OCI-LY7 (cell line): ENCODE data around the gene CISD2. TPM values are rescaled to one million over a fixed set of nuclear protein-coding genes. Genes with fewer than 3 reads are reported as not detected.
A peak's percentile ranks its signal among the peaks of the same experiment; 100 is the strongest.
"Not testable (repeated sequence)": the region's sequence is repeated elsewhere in the genome, so short reads cannot be mapped to it uniquely, and the experiment has no call there.

Source experiments
- BruUV-seq: library from RNA; stranded (reverse); fragments of 400-500 nt; replicated peaks from 2 replicates; lab custom pipeline; 2021; lab: Mats Ljungman, UMichigan
- CTCF ChIA-PET: fragments of 300-600 bp; sonication (Branson Sonifier 250); formaldehyde crosslinking; loops from one replicate; lab custom pipeline; 2022; ENCODE audit warnings: antibody characterized with exemption; ENCODE audit not compliant: unreplicated experiment; lab: Charles Lee
- POLR2A ChIA-PET: fragments of 300-600 bp; sonication (Branson Sonifier 250); formaldehyde crosslinking; loops from one replicate; lab custom pipeline; 2022; ENCODE audit warnings: antibody characterized with exemption; lab: Charles Lee
- DNase-seq: peaks from one replicate; pipeline ENCODE4 v3.0.0-alpha.2; 2015; ENCODE audit warnings: low spot score
- H2AFZ ChIP-seq: fragments of 200-600 bp; sonication (generic), shearing (Covaris generic); 2 replicates; pipeline ENCODE4 v1.6.1; 2014; ENCODE audit warnings: mild to moderate bottlenecking, antibody characterized with exemption, low read length, moderate library complexity
- H3K27ac ChIP-seq: fragments of 200-600 bp; sonication (generic); 2 replicates; pipeline ENCODE4 v1.5.1; 2014; ENCODE audit warnings: mixed run types, low read depth, mild to moderate bottlenecking, moderate library complexity, low read length, inconsistent platforms; ENCODE audit not compliant: poor library complexity, severe bottlenecking
- H3K36me3 ChIP-seq: fragments of 200-600 bp; sonication (generic); 2 replicates; pipeline ENCODE4 v1.6.1; 2014; ENCODE audit warnings: mild to moderate bottlenecking, antibody characterized with exemption, low read length, moderate library complexity, mixed read lengths; ENCODE audit not compliant: insufficient read depth
- H3K4me1 ChIP-seq: fragments of 200-600 bp; sonication (generic); 2 replicates; pipeline ENCODE4 v1.5.1; 2014; ENCODE audit warnings: mild to moderate bottlenecking, low read length; ENCODE audit not compliant: insufficient read depth, poor library complexity, severe bottlenecking
- H3K4me2 ChIP-seq: fragments of 200-600 bp; sonication (generic); 2 replicates; pipeline ENCODE4 v1.6.1; 2014; ENCODE audit warnings: mild to moderate bottlenecking, low read length
- H3K4me3 ChIP-seq: fragments of 200-600 bp; sonication (generic); 2 replicates; pipeline ENCODE4 v1.5.1; 2014; ENCODE audit warnings: mild to moderate bottlenecking, low read depth, low read length; ENCODE audit not compliant: poor library complexity, severe bottlenecking
- H3K79me2 ChIP-seq: fragments of 200-600 bp; sonication (generic); 2 replicates; pipeline ENCODE4 v1.6.1; 2016; ENCODE audit warnings: low read depth, mild to moderate bottlenecking, low read length, moderate library complexity, mixed read lengths; ENCODE audit not compliant: insufficient read depth
- H3K9me2 ChIP-seq: fragments of 200-600 bp; sonication (generic); 2 replicates; pipeline ENCODE4 v1.6.1; 2016; ENCODE audit warnings: mild to moderate bottlenecking, low read length, mixed read lengths; ENCODE audit not compliant: insufficient read depth
- H3K9me3 ChIP-seq: fragments of 200-600 bp; sonication (generic); 2 replicates; pipeline ENCODE4 v1.6.1; 2014; ENCODE audit warnings: mild to moderate bottlenecking, mixed run types, low read length, mixed read lengths
- H4K20me1 ChIP-seq: fragments of 200-600 bp; sonication (generic); 2 replicates; pipeline ENCODE4 v1.6.1; 2014; ENCODE audit warnings: mild to moderate bottlenecking, antibody characterized with exemption, low read length, moderate library complexity, mixed read lengths; ENCODE audit not compliant: insufficient read depth
- EZH2phosphoT487 ChIP-seq: fragments of 200-600 bp; sonication (generic); IDR thresholded peaks from 2 replicates; pipeline ENCODE4 v1.6.1; 2018; ENCODE audit warnings: low read depth, borderline replicate concordance, mild to moderate bottlenecking, mixed run types, antibody characterized with exemption, low read length, moderate library complexity, mixed read lengths
- intact Hi-C: fragments of 100-400 bp; cut with micrococcal nuclease; formaldehyde crosslinking; loops from one replicate; pipeline ENCODE4 v1.10.0; 2022; ENCODE audit not compliant: unreplicated experiment
- total RNA-seq, 2 experiments: library from RNA; depleted of rRNA in 1 of 2; stranded (reverse); fragments of >200 nt in 1 of 2; shearing (Covaris generic) in 1 of 2; gene quantifications; 2 replicates each; pipeline ENCODE4 v1.2.3, GENCODE V29; 2014 to 2022
- TF ChIP-seq, protein P1 (sequence below): fragments of 200-600 bp; sonication (generic); conservative IDR thresholded peaks from 2 replicates; pipeline ENCODE4 v1.5.1; 2014; ENCODE audit warnings: mild to moderate bottlenecking, antibody characterized with exemption, low read length, moderate library complexity, mixed read lengths

CISD2 gene
- total RNA-seq, 2 experiments from 2014 or later, result 34.6 to 37.6 TPM

DNA sequence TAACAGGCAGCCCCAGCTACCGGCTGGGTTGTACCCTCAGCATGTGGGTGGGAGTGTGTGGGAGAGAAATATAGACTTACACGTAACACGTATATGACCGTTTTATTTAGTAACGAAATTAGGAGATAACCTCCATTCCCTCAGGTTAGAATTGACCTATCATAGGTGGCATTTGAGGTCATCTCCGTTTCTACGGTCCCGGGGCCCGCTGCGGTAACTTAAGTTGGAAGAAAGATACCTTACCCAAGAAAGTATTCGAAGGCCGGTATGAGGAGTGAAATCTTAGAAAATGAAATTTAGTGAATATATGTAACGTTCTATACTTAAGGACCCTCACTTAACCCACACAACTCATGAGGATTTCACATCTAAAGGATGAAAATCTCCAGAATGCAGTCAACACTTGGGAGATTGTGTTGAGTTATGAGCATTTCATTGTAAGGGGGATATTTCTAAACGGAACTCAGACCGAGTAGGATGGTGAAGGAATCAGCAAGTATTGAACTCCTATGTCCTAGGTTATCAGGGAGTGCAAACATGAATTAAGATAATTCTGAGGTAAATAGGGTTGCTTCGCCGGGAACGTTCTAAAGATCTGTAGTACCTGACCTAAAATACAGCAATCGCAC lies 891 bp downstream of the CISD2 start:
- DNase-seq, result peak; percentile 13
- Histone ChIP-seq H3K4me3 (peak overlapping the region; percentile 74), H3K9me3 (peaks cover 1% of the 10 kb centered on the region; the same call in 1 of the 2 replicates), H3K27ac (peak overlapping the region; percentile 94), H2AFZ (peak overlapping the region; percentile 53; the same call in 1 of the 2 replicates), H3K36me3 (peaks cover 38% of the 10 kb centered on the region), H4K20me1 (no peaks in the 10 kb centered on the region), H3K4me2 (peak overlapping the region; percentile 86), H3K79me2 (peaks cover 92% of the 10 kb centered on the region), H3K4me1 (peaks cover 42% of the 10 kb centered on the region), H3K9me2 (no peaks in the 10 kb centered on the region)
- intact Hi-C loops, result loop anchor here (2.0 to 5.0 kb wide), 4 partner anchors 109 to 522 kb away; partner anchors contain the start of genes MANBA, SLC39A8 and SLC9B2
- BruUV-seq, result TSS peak; percentile 61
- no peak for TF ChIP-seq EZH2phosphoT487
- TF ChIP-seq, protein P1, sequence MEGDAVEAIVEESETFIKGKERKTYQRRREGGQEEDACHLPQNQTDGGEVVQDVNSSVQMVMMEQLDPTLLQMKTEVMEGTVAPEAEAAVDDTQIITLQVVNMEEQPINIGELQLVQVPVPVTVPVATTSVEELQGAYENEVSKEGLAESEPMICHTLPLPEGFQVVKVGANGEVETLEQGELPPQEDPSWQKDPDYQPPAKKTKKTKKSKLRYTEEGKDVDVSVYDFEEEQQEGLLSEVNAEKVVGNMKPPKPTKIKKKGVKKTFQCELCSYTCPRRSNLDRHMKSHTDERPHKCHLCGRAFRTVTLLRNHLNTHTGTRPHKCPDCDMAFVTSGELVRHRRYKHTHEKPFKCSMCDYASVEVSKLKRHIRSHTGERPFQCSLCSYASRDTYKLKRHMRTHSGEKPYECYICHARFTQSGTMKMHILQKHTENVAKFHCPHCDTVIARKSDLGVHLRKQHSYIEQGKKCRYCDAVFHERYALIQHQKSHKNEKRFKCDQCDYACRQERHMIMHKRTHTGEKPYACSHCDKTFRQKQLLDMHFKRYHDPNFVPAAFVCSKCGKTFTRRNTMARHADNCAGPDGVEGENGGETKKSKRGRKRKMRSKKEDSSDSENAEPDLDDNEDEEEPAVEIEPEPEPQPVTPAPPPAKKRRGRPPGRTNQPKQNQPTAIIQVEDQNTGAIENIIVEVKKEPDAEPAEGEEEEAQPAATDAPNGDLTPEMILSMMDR, result no peak
- ChIA-PET POLR2A (interaction anchor here (0.6 to 7.1 kb wide), 13 partner anchors 18 to 525 kb away, joined by 3 to 116 read pairs (median 4); partner anchors contain the start of gene UBE2D3), CTCF (no interaction called here)

DNA sequence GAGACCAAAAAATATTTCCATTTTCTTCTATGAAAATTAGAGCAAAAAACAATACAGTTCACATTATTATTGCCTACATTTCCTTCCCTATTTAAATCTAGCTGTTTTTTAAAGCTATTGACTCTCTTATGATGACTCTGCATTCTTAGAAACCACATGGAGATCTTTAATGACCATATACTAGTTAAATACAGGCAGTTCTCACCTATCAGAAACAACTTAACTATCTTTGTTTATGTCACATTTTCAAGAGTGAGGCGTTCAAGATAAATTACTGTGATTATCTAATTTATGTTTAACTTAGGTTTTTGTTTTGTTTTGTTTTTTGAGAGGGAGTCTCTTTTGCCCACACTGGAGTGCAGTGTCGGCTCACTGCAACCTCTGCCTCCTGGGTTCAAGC lies 3.0 kb downstream of the CISD2 start:
- H3K36me3 ChIP-seq, result peaks cover 48% of the 10 kb centered on the region
- H2AFZ ChIP-seq, result no peak overlapping the region
- TF ChIP-seq EZH2phosphoT487, result no peak
- TF ChIP-seq, protein P1, result no peak
- peak overlapping the region; percentile 74 for H3K4me3 ChIP-seq
- no peaks in the 10 kb centered on the region for H3K9me2 ChIP-seq
- intact Hi-C loops, result no loop called here
- no peaks in the 10 kb centered on the region for H4K20me1 ChIP-seq
- H3K9me3 ChIP-seq, result peaks cover 16% of the 10 kb centered on the region
- no peak overlapping the region for H3K27ac ChIP-seq
- DNase-seq, result no peak
- BruUV-seq, result no TSS peak
- ChIA-PET POLR2A (interaction anchor here (1.2 to 2.0 kb wide), 4 partner anchors 10 to 181 kb away, joined by 3 to 7 read pairs (median 6); no protein-coding TSS in a partner anchor), CTCF (interaction anchor here (0.6 kb wide), 1 partner anchor 25 kb away, joined by 3 read pairs; no protein-coding TSS in a partner anchor)
- H3K4me1 ChIP-seq, result peaks cover 29% of the 10 kb centered on the region
- H3K79me2 ChIP-seq, result peaks cover 85% of the 10 kb centered on the region
- H3K4me2 ChIP-seq, result peak overlapping the region; percentile 86

- H3K4me2 ChIP-seq, intact Hi-C loops, H2AFZ ChIP-seq, H3K4me1 ChIP-seq, H3K27ac ChIP-seq, BruUV-seq, H3K9me2 ChIP-seq, POLR2A ChIA-PET, H3K4me3 ChIP-seq, H4K20me1 ChIP-seq, CTCF ChIA-PET: not testable (repeated sequence)
- Histone ChIP-seq H3K36me3 (peaks cover 67% of the 10 kb centered on the region), H3K79me2 (peaks cover 57% of the 10 kb centered on the region), H3K9me3 (peaks cover 26% of the 10 kb centered on the region)
- DNase-seq, result peak; percentile 25
These were observed 8.8 kb downstream of the CISD2 start for GRCh38 chr4:102877477-102878106.

GRCh38 chr4:102878349-102878748 lies 9.6 kb downstream of the CISD2 start:
- intact Hi-C loops, H3K4me2 ChIP-seq, POLR2A ChIA-PET: not testable (repeated sequence)

More at GRCh38 chr4:102878349-102878748, 9.6 kb downstream of the CISD2 start:
- Histone ChIP-seq H3K36me3 (peaks cover 64% of the 10 kb centered on the region), H3K79me2 (peaks cover 54% of the 10 kb centered on the region; the same call in 1 of the 2 replicates), H3K9me3 (peaks cover 26% of the 10 kb centered on the region)
- H2AFZ ChIP-seq, H3K4me1 ChIP-seq, H3K9me2 ChIP-seq, CTCF ChIA-PET, DNase-seq, H4K20me1 ChIP-seq, H3K4me3 ChIP-seq, BruUV-seq, H3K27ac ChIP-seq: not testable (repeated sequence)
